ENCODE results near the gene PPFIBP1.
"Not testable (repeated sequence)": the region's sequence is repeated elsewhere in the genome, so short reads cannot be mapped to it uniquely, and the experiment has no call there.

PPFIBP1 gene

GRCh38 chr12:27572486-27573255 is 48.7 kb downstream of the PPFIBP1 start:
- DNase-seq, result peak; percentile 59

GRCh38 chr12:27573972-27574371 is 50.0 kb downstream of the PPFIBP1 start:
- no peak for DNase-seq

- DNase-seq, result no peak
These were observed 51.2 kb downstream of the PPFIBP1 start for GRCh38 chr12:27575090-27575761.

- no peak for DNase-seq
These were observed 51.7 kb downstream of the PPFIBP1 start for GRCh38 chr12:27575762-27576118.

- no peak for DNase-seq
These were observed 52.8 kb downstream of the PPFIBP1 start for GRCh38 chr12:27576667-27577347.

GRCh38 chr12:27577688-27578087 is 53.7 kb downstream of the PPFIBP1 start:
- no peak for DNase-seq

- DNase-seq, result no peak
These were observed 54.8 kb downstream of the PPFIBP1 start for GRCh38 chr12:27578689-27579372.

GRCh38 chr12:27580561-27581330 is 56.7 kb downstream of the PPFIBP1 start:
- no peak for DNase-seq

- DNase-seq, result not testable (repeated sequence)
These were observed 57.3 kb downstream of the PPFIBP1 start for GRCh38 chr12:27581331-27581671.

GRCh38 chr12:27581833-27582232 is 57.8 kb downstream of the PPFIBP1 start:
- DNase-seq, result not testable (repeated sequence)

GRCh38 chr12:27582445-27582844 is 58.4 kb downstream of the PPFIBP1 start:
- DNase-seq, result not testable (repeated sequence)

GRCh38 chr12:27583057-27583797 is 59.2 kb downstream of the PPFIBP1 start:
- DNase-seq, result no peak

- no peak for DNase-seq
These were observed 60.0 kb downstream of the PPFIBP1 start for GRCh38 chr12:27583981-27584380.

- DNase-seq, result no peak
These were observed 61.8 kb downstream of the PPFIBP1 start for GRCh38 chr12:27585739-27586265.

- not testable (repeated sequence) for DNase-seq
These were observed 64.2 kb downstream of the PPFIBP1 start for GRCh38 chr12:27588075-27588730.

- no peak for DNase-seq
These were observed 64.8 kb downstream of the PPFIBP1 start for GRCh38 chr12:27588776-27589175.

- DNase-seq, result no peak
These were observed 65.4 kb downstream of the PPFIBP1 start for GRCh38 chr12:27589419-27589818.

- DNase-seq, result not testable (repeated sequence)
These were observed 67.7 kb downstream of the PPFIBP1 start for GRCh38 chr12:27591698-27592097.

- no peak for DNase-seq
These were observed 68.5 kb downstream of the PPFIBP1 start for GRCh38 chr12:27592548-27592947.

- DNase-seq, result no peak
These were observed 69.3 kb downstream of the PPFIBP1 start for GRCh38 chr12:27593266-27593665.

GRCh38 chr12:27595231-27595642 is 71.2 kb downstream of the PPFIBP1 start:
- no peak for DNase-seq

Measured in NCI-H82 (cell line).